ENCODE data around the gene SAP30. TPM values are rescaled to one million over a fixed set of nuclear protein-coding genes. Genes with fewer than 3 reads are reported as not detected.

Gene SAP30
- total and polyA plus RNA-seq, 9 of the 15 experiments (the other 6 are each of a cell fraction or from before 2014, with no cell fraction given): 5.9 to 51.1 (median 32.6) TPM

DNA sequence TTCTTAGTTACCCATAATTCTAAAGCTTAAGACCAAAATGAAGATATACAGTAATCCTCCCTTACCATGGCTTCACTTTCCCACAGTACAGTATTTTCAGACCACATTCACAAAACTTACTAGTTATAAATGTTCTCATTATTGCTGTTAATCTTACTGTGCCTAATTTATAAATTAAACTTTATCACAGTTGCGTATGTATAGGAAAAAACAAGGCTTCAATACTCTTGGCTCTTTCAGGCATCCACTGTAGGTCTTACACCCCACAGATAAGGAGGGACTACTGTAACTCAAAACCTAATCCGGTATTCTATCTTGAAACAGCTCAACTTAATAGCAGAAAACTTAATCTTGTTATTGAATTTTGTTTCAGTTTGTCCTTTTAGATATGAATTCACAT lies 40.2 kb upstream of the SAP30 start (continued):
- TF ChIP-seq, protein P1, sequence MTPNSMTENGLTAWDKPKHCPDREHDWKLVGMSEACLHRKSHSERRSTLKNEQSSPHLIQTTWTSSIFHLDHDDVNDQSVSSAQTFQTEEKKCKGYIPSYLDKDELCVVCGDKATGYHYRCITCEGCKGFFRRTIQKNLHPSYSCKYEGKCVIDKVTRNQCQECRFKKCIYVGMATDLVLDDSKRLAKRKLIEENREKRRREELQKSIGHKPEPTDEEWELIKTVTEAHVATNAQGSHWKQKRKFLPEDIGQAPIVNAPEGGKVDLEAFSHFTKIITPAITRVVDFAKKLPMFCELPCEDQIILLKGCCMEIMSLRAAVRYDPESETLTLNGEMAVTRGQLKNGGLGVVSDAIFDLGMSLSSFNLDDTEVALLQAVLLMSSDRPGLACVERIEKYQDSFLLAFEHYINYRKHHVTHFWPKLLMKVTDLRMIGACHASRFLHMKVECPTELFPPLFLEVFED (CRISPR knock-in tag; conservative IDR thresholded peaks at IDR 0.05): peak; percentile 79
- TF ChIP-seq HDGF (IDR thresholded peaks at IDR 0.05): no peak
- peak; percentile 84 for TF ChIP-seq SUPT5H (IDR thresholded peaks at IDR 0.05)
- TF ChIP-seq CREM (IDR thresholded peaks at IDR 0.05; ENCODE audit: low read depth): no peak
- TF ChIP-seq NR4A1 (CRISPR knock-in tag; IDR thresholded peaks at IDR 0.05): no peak
- no peak for TF ChIP-seq NR4A1 (tag; IDR thresholded peaks at IDR 0.05)
- no peak for TF ChIP-seq SAFB (IDR thresholded peaks at IDR 0.05; ENCODE audit: borderline replicate concordance, low read depth, low read length)
- TF ChIP-seq, protein P2, sequence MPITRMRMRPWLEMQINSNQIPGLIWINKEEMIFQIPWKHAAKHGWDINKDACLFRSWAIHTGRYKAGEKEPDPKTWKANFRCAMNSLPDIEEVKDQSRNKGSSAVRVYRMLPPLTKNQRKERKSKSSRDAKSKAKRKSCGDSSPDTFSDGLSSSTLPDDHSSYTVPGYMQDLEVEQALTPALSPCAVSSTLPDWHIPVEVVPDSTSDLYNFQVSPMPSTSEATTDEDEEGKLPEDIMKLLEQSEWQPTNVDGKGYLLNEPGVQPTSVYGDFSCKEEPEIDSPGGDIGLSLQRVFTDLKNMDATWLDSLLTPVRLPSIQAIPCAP (CRISPR knock-in tag; IDR thresholded peaks at IDR 0.05; ENCODE audit: borderline replicate concordance): no peak
- 0 out of 2 replicates have a peak, but pooled peaks have one; percentile 57 for TF ChIP-seq ZNF444 (CRISPR knock-in tag; IDR thresholded peaks at IDR 0.05)
- no peak for TF ChIP-seq ZNF165 (CRISPR knock-in tag; IDR thresholded peaks at IDR 0.05; ENCODE audit: borderline replicate concordance)
- peak; percentile 71 for TF ChIP-seq KHSRP (IDR thresholded peaks at IDR 0.05)
- no peak for TF ChIP-seq DIDO1 (tag; IDR thresholded peaks at IDR 0.05; ENCODE audit: low read depth)
- TF ChIP-seq SRSF1 (IDR thresholded peaks at IDR 0.05; ENCODE audit: low read depth, low read length): no peak
- no peak for TF ChIP-seq LCOR (CRISPR knock-in tag; IDR thresholded peaks at IDR 0.05)
- TF ChIP-seq ZFP1 (CRISPR knock-in tag; IDR thresholded peaks at IDR 0.05): no peak
- TF ChIP-seq NR2F6 (CRISPR knock-in tag; IDR thresholded peaks at IDR 0.05): no peak
- TF ChIP-seq ERF (CRISPR knock-in tag; IDR thresholded peaks at IDR 0.05): 0 out of 2 replicates have a peak, but pooled peaks have one; percentile 20
- TF ChIP-seq NCOA6 (IDR thresholded peaks at IDR 0.05): no peak
- TF ChIP-seq ZKSCAN3 (CRISPR knock-in tag; IDR thresholded peaks at IDR 0.05): no peak
- TF ChIP-seq SMAD3 (CRISPR knock-in tag; conservative IDR thresholded peaks at IDR 0.05): 0 out of 2 replicates have a peak, but pooled peaks have one; percentile 25
- TF ChIP-seq, protein P3, sequence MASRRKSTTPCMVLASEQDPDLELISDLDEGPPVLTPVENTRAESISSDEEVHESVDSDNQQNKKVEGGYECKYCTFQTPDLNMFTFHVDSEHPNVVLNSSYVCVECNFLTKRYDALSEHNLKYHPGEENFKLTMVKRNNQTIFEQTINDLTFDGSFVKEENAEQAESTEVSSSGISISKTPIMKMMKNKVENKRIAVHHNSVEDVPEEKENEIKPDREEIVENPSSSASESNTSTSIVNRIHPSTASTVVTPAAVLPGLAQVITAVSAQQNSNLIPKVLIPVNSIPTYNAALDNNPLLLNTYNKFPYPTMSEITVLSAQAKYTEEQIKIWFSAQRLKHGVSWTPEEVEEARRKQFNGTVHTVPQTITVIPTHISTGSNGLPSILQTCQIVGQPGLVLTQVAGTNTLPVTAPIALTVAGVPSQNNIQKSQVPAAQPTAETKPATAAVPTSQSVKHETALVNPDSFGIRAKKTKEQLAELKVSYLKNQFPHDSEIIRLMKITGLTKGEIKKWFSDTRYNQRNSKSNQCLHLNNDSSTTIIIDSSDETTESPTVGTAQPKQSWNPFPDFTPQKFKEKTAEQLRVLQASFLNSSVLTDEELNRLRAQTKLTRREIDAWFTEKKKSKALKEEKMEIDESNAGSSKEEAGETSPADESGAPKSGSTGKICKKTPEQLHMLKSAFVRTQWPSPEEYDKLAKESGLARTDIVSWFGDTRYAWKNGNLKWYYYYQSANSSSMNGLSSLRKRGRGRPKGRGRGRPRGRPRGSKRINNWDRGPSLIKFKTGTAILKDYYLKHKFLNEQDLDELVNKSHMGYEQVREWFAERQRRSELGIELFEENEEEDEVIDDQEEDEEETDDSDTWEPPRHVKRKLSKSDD (conservative IDR thresholded peaks at IDR 0.05; ENCODE audit: low read length): no peak
- TF ChIP-seq MBD2 (IDR thresholded peaks at IDR 0.05; ENCODE audit: borderline replicate concordance, low read depth): no peak
- no peak for TF ChIP-seq ZNF785 (CRISPR knock-in tag; IDR thresholded peaks at IDR 0.05)
- TF ChIP-seq, protein P4, sequence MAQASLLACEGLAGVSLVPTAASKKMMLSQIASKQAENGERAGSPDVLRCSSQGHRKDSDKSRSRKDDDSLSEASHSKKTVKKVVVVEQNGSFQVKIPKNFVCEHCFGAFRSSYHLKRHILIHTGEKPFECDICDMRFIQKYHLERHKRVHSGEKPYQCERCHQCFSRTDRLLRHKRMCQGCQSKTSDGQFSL (CRISPR knock-in tag; IDR thresholded peaks at IDR 0.05): no peak
- TF ChIP-seq, protein P4 (tag; IDR thresholded peaks at IDR 0.05): no peak
- TF ChIP-seq, protein P5, sequence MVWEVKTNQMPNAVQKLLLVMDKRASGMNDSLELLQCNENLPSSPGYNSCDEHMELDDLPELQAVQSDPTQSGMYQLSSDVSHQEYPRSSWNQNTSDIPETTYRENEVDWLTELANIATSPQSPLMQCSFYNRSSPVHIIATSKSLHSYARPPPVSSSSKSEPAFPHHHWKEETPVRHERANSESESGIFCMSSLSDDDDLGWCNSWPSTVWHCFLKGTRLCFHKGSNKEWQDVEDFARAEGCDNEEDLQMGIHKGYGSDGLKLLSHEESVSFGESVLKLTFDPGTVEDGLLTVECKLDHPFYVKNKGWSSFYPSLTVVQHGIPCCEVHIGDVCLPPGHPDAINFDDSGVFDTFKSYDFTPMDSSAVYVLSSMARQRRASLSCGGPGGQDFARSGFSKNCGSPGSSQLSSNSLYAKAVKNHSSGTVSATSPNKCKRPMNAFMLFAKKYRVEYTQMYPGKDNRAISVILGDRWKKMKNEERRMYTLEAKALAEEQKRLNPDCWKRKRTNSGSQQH (CRISPR knock-in tag; IDR thresholded peaks at IDR 0.05): 0 out of 2 replicates have a peak, but pooled peaks have one; percentile 37
